ENCODE data around the gene SGCA. TPM values are rescaled to one million over a fixed set of nuclear protein-coding genes. Genes with fewer than 3 reads are reported as not detected.

The SGCA gene
- total RNA-seq, 2 donors from 2014 or later: 1.3 TPM; not detected in 1

DNA sequence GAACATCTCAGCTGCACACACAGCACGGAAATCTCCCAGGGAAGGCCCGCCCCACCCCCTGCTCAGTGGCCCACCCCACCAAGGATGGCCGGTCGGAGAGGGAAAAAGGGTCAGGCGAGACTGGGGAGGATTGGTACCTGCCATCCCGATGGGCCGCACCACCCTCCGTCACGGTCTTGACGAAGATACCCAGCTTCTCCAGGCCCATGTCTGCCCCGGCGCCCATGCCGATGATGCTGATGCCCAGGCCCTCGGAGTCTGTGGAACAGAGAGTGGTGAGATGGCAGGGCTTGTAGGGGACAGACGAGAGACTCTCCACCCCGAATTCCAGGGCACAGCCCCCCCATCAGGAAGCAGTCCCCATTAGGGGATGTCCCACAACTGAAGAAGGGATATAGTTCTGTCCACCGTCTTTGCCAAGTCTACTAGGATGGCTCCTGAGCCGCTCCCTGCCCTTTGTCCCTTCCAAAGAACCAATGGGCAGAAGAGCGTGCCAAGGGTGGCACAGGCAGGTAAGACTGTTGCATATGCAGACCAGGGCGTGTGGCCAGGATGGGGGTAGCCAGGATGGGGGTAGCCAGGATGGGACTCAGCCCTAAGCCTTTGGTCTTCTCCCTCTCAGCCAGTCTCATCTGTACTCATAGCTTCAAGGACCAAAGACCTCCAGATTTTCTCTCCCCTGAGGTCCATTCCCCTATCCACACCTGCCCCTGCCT lies 22.2 kb upstream of the SGCA start:
- WGBS, 2 donors: 86 to 89% methylated on average over 17 of the region's 20 CpGs
- Histone ChIP-seq H3K27me3 (no peaks in the 10 kb centered on the region), H3K4me3 (no peak overlapping the region), H3K27ac (no peak overlapping the region), H3K9me3 (no peaks in the 10 kb centered on the region), H3K36me3 (replicated peaks in 1 of 2; ENCODE audit: insufficient read depth in 1 of 2, low read depth in 2 of 2) (peaks cover 11 to 22% of the 10 kb centered on the region in 2 donors), H3K4me1 (peaks cover 28% of the 10 kb centered on the region)
- DNase-seq (no peak), ATAC-seq (no peak)
- intact Hi-C loops (cut with DNase I): no loop called here
- TF ChIP-seq POLR2A (IDR thresholded peaks at IDR 0.05): no peak
- TF ChIP-seq CTCF (IDR thresholded peaks at IDR 0.05): no peak

GRCh38 chr17:50144355-50144754 lies 21.4 kb upstream of the SGCA start:
- Histone ChIP-seq H3K27me3 (no peaks in the 10 kb centered on the region), H3K36me3 (replicated peaks in 1 of 2; ENCODE audit: insufficient read depth in 1 of 2, low read depth in 2 of 2) (peaks cover 4 to 15% of the 10 kb centered on the region in 2 donors), H3K9me3 (no peaks in the 10 kb centered on the region), H3K4me3 (no peak overlapping the region), H3K27ac (no peak overlapping the region), H3K4me1 (peaks cover 34% of the 10 kb centered on the region)
- intact Hi-C loops (cut with DNase I): no loop called here
- TF ChIP-seq POLR2A (IDR thresholded peaks at IDR 0.05) (no peak), CTCF (IDR thresholded peaks at IDR 0.05) (no peak)
- WGBS, 2 donors: 80 to 89% methylated on average over 6 of the region's 6 CpGs
- DNase-seq (no peak), ATAC-seq (no peak)

GRCh38 chr17:50144845-50145531 lies 20.8 kb upstream of the SGCA start:
- no peak overlapping the region for H3K27ac ChIP-seq
- TF ChIP-seq POLR2A (IDR thresholded peaks at IDR 0.05) (no peak), CTCF (IDR thresholded peaks at IDR 0.05) (no peak)
- ATAC-seq: no peak
- peaks cover 0 to 12% of the 10 kb centered on the region in 2 donors for H3K36me3 ChIP-seq (replicated peaks in 1 of 2; ENCODE audit: insufficient read depth in 1 of 2, low read depth in 2 of 2)
- no peaks in the 10 kb centered on the region for H3K27me3 ChIP-seq
- intact Hi-C loops (cut with DNase I): no loop called here
- peak in 1 of 4 donors; percentile 67 for DNase-seq
- peaks cover 37% of the 10 kb centered on the region for H3K4me1 ChIP-seq
- WGBS, 2 donors: 78 to 81% methylated on average over 16 of the region's 16 CpGs
- H3K9me3 ChIP-seq: no peaks in the 10 kb centered on the region
- H3K4me3 ChIP-seq: no peak overlapping the region

- no peak for DNase-seq
- Histone ChIP-seq H3K27ac (no peak overlapping the region), H3K36me3 (replicated peaks in 1 of 2; ENCODE audit: insufficient read depth in 1 of 2, low read depth in 2 of 2) (peaks cover 0 to 12% of the 10 kb centered on the region in 2 donors), H3K4me3 (no peak overlapping the region), H3K27me3 (no peaks in the 10 kb centered on the region), H3K4me1 (peaks cover 37% of the 10 kb centered on the region), H3K9me3 (no peaks in the 10 kb centered on the region)
- no peak for ATAC-seq
- 73 to 78% methylated on average over 8 to 10 of the region's 11 CpGs for WGBS, 2 donors
- no peak for TF ChIP-seq CTCF (IDR thresholded peaks at IDR 0.05)
- no peak for TF ChIP-seq POLR2A (IDR thresholded peaks at IDR 0.05)
- intact Hi-C loops (cut with DNase I): no loop called here
These were observed 20.1 kb upstream of the SGCA start for GRCh38 chr17:50145532-50146229.

Measured in body of pancreas (tissue), 4 donors.